HepG2 (cell line): Measurements from ENCODE around the gene SLC38A8.

Experiments used
- CHD4 ChIP-seq: fragments of 200-600 bp; sonication (generic); IDR thresholded peaks from 2 replicates; pipeline ENCODE4 v1.7.0; 2017; ENCODE audit warnings: mild to moderate bottlenecking, low read length, borderline replicate concordance
- EZH2 ChIP-seq: conservative IDR thresholded peaks from 2 replicates; pipeline ENCODE4 v1.6.1; 2012; ENCODE audit warnings: mild to moderate bottlenecking, low read depth, low read length, moderate library complexity
- FIP1L1 ChIP-seq: fragments of 200-400 bp; formaldehyde crosslinking; IDR thresholded peaks from 2 replicates; pipeline ENCODE4 v1.6.1; 2018; ENCODE audit warnings: low read depth, mild to moderate bottlenecking, low read length, moderate library complexity, borderline replicate concordance; ENCODE audit not compliant: insufficient read depth
- JUND ChIP-seq: sonication (generic); formaldehyde crosslinking; IDR thresholded peaks from 2 replicates; pipeline ENCODE4 v1.8.0; 2022; ENCODE audit warnings: mild to moderate bottlenecking, missing genetic modification reagents
- MEIS2 ChIP-seq: sonication (generic); formaldehyde crosslinking; IDR thresholded peaks from 2 replicates; pipeline ENCODE4 v1.9.0; 2021; ENCODE audit warnings: mild to moderate bottlenecking, missing genetic modification reagents
- NFYB ChIP-seq: sonication (generic); formaldehyde crosslinking; IDR thresholded peaks from 2 replicates; pipeline ENCODE4 v1.4.0; 2020; ENCODE audit warnings: missing genetic modification reagents
- POLR2A ChIP-seq, 2 experiments: IDR thresholded peaks; 2 replicates each; pipeline ENCODE4 v1.6.1; 2011; ENCODE audit warnings: low read depth in 2 of 2, low read length in 2 of 2, mild to moderate bottlenecking in 1 of 2, moderate library complexity in 1 of 2; ENCODE audit not compliant: insufficient read depth in 1 of 2
- RARG ChIP-seq: sonication (generic); formaldehyde crosslinking; IDR thresholded peaks from 2 replicates; pipeline ENCODE4 v1.4.0; 2020; ENCODE audit warnings: low read depth, mild to moderate bottlenecking, missing genetic modification reagents
- YY1 ChIP-seq: IDR thresholded peaks from 2 replicates; pipeline ENCODE4 v1.6.1; 2011; ENCODE audit warnings: low read length, low read depth, moderate library complexity, mild to moderate bottlenecking; ENCODE audit not compliant: insufficient read depth, insufficient replicate concordance

DNA sequence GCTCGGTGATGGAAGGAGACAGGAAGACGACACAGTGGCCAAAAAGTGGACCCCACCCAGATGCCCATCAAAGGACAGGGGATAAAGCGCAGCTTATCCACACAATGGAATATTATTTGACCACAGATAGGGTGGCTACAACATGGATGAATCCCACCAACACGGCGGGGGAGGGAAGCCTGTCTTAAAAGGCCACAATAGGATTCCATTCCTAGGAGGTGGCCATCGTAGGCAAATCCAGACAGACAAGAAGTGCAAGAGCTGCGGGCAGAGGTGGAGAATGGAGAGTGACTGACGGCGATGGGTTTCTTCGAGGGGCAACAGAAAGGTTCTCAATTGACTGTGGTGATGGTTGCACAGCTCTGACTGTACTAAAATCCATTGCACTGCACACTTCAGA, 16.0 kb downstream of the SLC38A8 start:
- TF ChIP-seq YY1 (no peak), MEIS2 (CRISPR knock-in tag) (no peak), NFYB (CRISPR knock-in tag) (no peak), RARG (CRISPR knock-in tag) (no peak), EZH2 (no peak), POLR2A (IDR thresholded peaks at IDR 0.05; ENCODE audit: insufficient read depth in 1 of 2, low read depth in 2 of 2, low read length in 2 of 2) (no peak), CHD4 (no peak), JUND (no peak), FIP1L1 (no peak)
